ENCODE results near the gene OR2J3. TPM values are rescaled to one million over a fixed set of nuclear protein-coding genes. Genes with fewer than 3 reads are reported as not detected.
"Not testable (repeated sequence)": the region's sequence is repeated elsewhere in the genome, so short reads cannot be mapped to it uniquely, and the experiment has no call there.

Gene OR2J3
- total RNA-seq, 1 donor from 2014 or later, result not detected

GRCh38 chr6:29087213-29087612 lies 20.6 kb upstream of the OR2J3 start, which contains the start of gene OR2B3:
TSS of gene OR2B3 (minus strand) at chr6:29087313. CDS start at chr6:29087248, 65 bp downstream.
- Histone ChIP-seq H3K36me3 (ENCODE audit: control insufficient read depth, insufficient read depth, low read length) (no peaks in the 10 kb centered on the region), H3K27me3 (ENCODE audit: control insufficient read depth, insufficient read depth, low read length) (no peaks in the 10 kb centered on the region), H3K4me3 (ENCODE audit: low read depth, low read length) (no peak within 1 kb of the TSS)
- no peak for DNase-seq (ENCODE audit: low read depth)
- TF ChIP-seq CTCF (IDR thresholded peaks at IDR 0.05; ENCODE audit: insufficient read depth, low read length, poor library complexity, severe bottlenecking), result no peak

- H3K4me3 ChIP-seq (ENCODE audit: low read depth, low read length), result no peak overlapping the region
- no peak for TF ChIP-seq CTCF (IDR thresholded peaks at IDR 0.05; ENCODE audit: insufficient read depth, low read length, poor library complexity, severe bottlenecking)
- no peaks in the 10 kb centered on the region for H3K36me3 ChIP-seq (ENCODE audit: control insufficient read depth, insufficient read depth, low read length)
- DNase-seq (ENCODE audit: low read depth), result no peak
- no peaks in the 10 kb centered on the region for H3K27me3 ChIP-seq (ENCODE audit: control insufficient read depth, insufficient read depth, low read length)
Measured at GRCh38 chr6:29092957-29093356, 14.9 kb upstream of the OR2J3 start.

- no peaks in the 10 kb centered on the region for H3K27me3 ChIP-seq (ENCODE audit: control insufficient read depth, insufficient read depth, low read length)
- no peak for DNase-seq (ENCODE audit: low read depth)
- no peaks in the 10 kb centered on the region for H3K36me3 ChIP-seq (ENCODE audit: control insufficient read depth, insufficient read depth, low read length)
- H3K4me3 ChIP-seq (ENCODE audit: low read depth, low read length), result no peak overlapping the region
- TF ChIP-seq CTCF (IDR thresholded peaks at IDR 0.05; ENCODE audit: insufficient read depth, low read length, poor library complexity, severe bottlenecking), result no peak
Measured at GRCh38 chr6:29097803-29098202, 10.1 kb upstream of the OR2J3 start.

GRCh38 chr6:29099190-29099589 lies 8.7 kb upstream of the OR2J3 start, which contains the start of gene OR2J1:
TSS of gene OR2J1 (plus strand) at chr6:29099490. CDS start at chr6:29100943, 1,453 bp downstream.
- no peak for DNase-seq (ENCODE audit: low read depth)
- no peak for TF ChIP-seq CTCF (IDR thresholded peaks at IDR 0.05; ENCODE audit: insufficient read depth, low read length, poor library complexity, severe bottlenecking)
- no peaks in the 10 kb centered on the region for H3K36me3 ChIP-seq (ENCODE audit: control insufficient read depth, insufficient read depth, low read length)

GRCh38 chr6:29112135-29112534 lies 4.3 kb downstream of the OR2J3 start:
- no peaks in the 10 kb centered on the region for H3K36me3 ChIP-seq (ENCODE audit: control insufficient read depth, insufficient read depth, low read length)
- no peak for TF ChIP-seq CTCF (IDR thresholded peaks at IDR 0.05; ENCODE audit: insufficient read depth, low read length, poor library complexity, severe bottlenecking)
- DNase-seq (ENCODE audit: low read depth), result no peak
- no peak overlapping the region for H3K4me3 ChIP-seq (ENCODE audit: low read depth, low read length)
- no peaks in the 10 kb centered on the region for H3K27me3 ChIP-seq (ENCODE audit: control insufficient read depth, insufficient read depth, low read length)

More at GRCh38 chr6:29099190-29099589, 8.7 kb upstream of the OR2J3 start, which contains the start of gene OR2J1:
- no peaks in the 10 kb centered on the region for H3K27me3 ChIP-seq (ENCODE audit: control insufficient read depth, insufficient read depth, low read length)
- no peak within 1 kb of the TSS for H3K4me3 ChIP-seq (ENCODE audit: low read depth, low read length)

GRCh38 chr6:29114964-29115363 lies 7.1 kb downstream of the OR2J3 start:
- not testable (repeated sequence) for H3K4me3 ChIP-seq (ENCODE audit: low read depth, low read length); H3K36me3 ChIP-seq (ENCODE audit: control insufficient read depth, insufficient read depth, low read length); H3K27me3 ChIP-seq (ENCODE audit: control insufficient read depth, insufficient read depth, low read length); DNase-seq (ENCODE audit: low read depth)

Measured in kidney epithelial cell (primary cell).